ENCODE results near the gene KDM7A. TPM values are rescaled to one million over a fixed set of nuclear protein-coding genes. Genes with fewer than 3 reads are reported as not detected.

Gene KDM7A
- total and polyA plus RNA-seq, 10 of the 15 experiments (the other 5 are each of a cell fraction or from before 2014, with no cell fraction given) = 0.07 to 0.96 (median 0.74) TPM

DNA sequence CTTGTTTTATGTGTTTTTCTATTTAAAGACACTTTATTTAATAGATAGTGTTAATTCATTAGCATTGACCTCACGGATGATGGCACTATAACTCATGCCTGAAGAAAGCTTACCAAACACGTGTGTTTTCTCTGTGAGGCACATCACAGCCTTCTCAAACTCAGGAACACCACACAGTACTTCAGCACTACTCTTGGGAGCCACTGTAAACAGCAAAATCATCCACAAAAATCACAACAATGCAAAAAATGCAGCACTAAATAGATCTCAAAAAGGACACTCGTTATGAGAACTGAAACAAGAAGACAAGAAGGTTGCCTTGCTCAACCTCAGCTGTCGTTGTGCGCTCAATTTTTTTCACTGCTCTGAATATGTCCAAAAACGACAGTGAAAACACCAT lies 102.0 kb downstream of the KDM7A start:
- FAIRE-seq = no peak
- CTCF ChIA-PET = interaction anchor here (1.5 kb wide), 1 partner anchor 17 kb away, joined by 3 read pairs; no protein-coding TSS in a partner anchor
- Histone ChIP-seq H3K9me3 (replicated peaks; ENCODE audit: control insufficient read depth, insufficient read depth, low read length) (no peaks in the 10 kb centered on the region), H3K4me1 (ENCODE audit: control insufficient read depth, insufficient read depth, low read length) (no peaks in the 10 kb centered on the region), H3K27me3 (replicated peaks in 1 of 2; ENCODE audit: control insufficient read depth in 2 of 2, insufficient read depth in 2 of 2, low read length in 1 of 2) (peaks cover 0 to 6% of the 10 kb centered on the region in 2 experiments; a peak in 3 of 4 replicates), H3K9ac (ENCODE audit: control insufficient read depth, insufficient read depth, low read length) (no peak overlapping the region), H3K4me2 (ENCODE audit: control insufficient read depth, insufficient read depth) (no peak overlapping the region), H3K36me3 (ENCODE audit: control insufficient read depth in 2 of 2, insufficient read depth in 2 of 2, low read length in 1 of 2) (no peaks in the 10 kb centered on the region), H3K4me3 (no peak overlapping the region), H2AFZ (ENCODE audit: control insufficient read depth, low read depth, low read length) (no peak overlapping the region), H3K27ac (ENCODE audit: control insufficient read depth, insufficient read depth) (no peak overlapping the region), H3K79me2 (ENCODE audit: control insufficient read depth, insufficient read depth, low read length) (no peaks in the 10 kb centered on the region), H4K20me1 (ENCODE audit: control insufficient read depth, insufficient read depth) (0 out of 2 replicates have a peak, but pooled peaks cover 4% of the 10 kb centered on the region)
- no peak for ATAC-seq
- DNase-seq (ENCODE audit: low read depth, low spot score) = no peak
- intact Hi-C loops (cut with micrococcal nuclease; ENCODE audit: unreplicated experiment) (no loop called here), in situ Hi-C loops (cut with MboI) (no loop called here)
- 58% methylated on average over 6 of the region's 6 CpGs for WGBS (ENCODE audit: insufficient coverage, insufficient replicate concordance, low lambda C conversion rate, missing lambda C conversion rate)
- POLR2A ChIA-PET = no interaction called here
- RAD21 ChIA-PET (ENCODE audit: unreplicated experiment) = no interaction called here
- no peak for TF ChIP-seq ZNF217 (IDR thresholded peaks at IDR 0.05)
- no peak for TF ChIP-seq MTA2 (IDR thresholded peaks at IDR 0.05; ENCODE audit: low read depth)
- no peak for TF ChIP-seq CUX1 (IDR thresholded peaks at IDR 0.05; ENCODE audit: insufficient replicate concordance, low read depth, low read length)
- no peak for TF ChIP-seq BACH1 (IDR thresholded peaks at IDR 0.05; ENCODE audit: borderline replicate concordance)
- no peak for TF ChIP-seq NKRF (conservative IDR thresholded peaks at IDR 0.05)
- no peak for TF ChIP-seq TCF7 (IDR thresholded peaks at IDR 0.05; ENCODE audit: borderline replicate concordance)
- no peak for TF ChIP-seq MTA3 (IDR thresholded peaks at IDR 0.05; ENCODE audit: borderline replicate concordance, low read length)
- TF ChIP-seq CHD2 (IDR thresholded peaks at IDR 0.05; ENCODE audit: borderline replicate concordance, low read depth, low read length) = no peak
- no peak for TF ChIP-seq SUZ12 (IDR thresholded peaks at IDR 0.05; ENCODE audit: unreplicated experiment)
- TF ChIP-seq KAT2A (conservative IDR thresholded peaks at IDR 0.05; ENCODE audit: control insufficient read depth, low read depth, low read length) = no peak
- TF ChIP-seq ATF3 (IDR thresholded peaks at IDR 0.05; ENCODE audit: borderline replicate concordance, extremely low read depth, low read depth, low read length) = no peak
- no peak for TF ChIP-seq ZNF384 (IDR thresholded peaks at IDR 0.05; ENCODE audit: borderline replicate concordance, low read depth, low read length)
- TF ChIP-seq RCOR1 (conservative IDR thresholded peaks at IDR 0.05; ENCODE audit: low read depth, low read length) = no peak
- BruUV-seq (replicated peaks) = no TSS peak
- SMC1A ChIA-PET (ENCODE audit: uncharacterized antibody, unreplicated experiment) = no interaction called here

Measured in GM12878 (cell line).